HepG2 (cell line): ENCODE results near the gene SQOR. TPM values are rescaled to one million over a fixed set of nuclear protein-coding genes. Genes with fewer than 3 reads are reported as not detected.

ENCODE experiments used
- ATAC-seq: fragments of 200-7000 bp; cut with Tn5 transposase; 3 replicates; pipeline ENCODE4 v1.9.1; 2020; ENCODE audit warnings: mild to moderate bottlenecking, moderate library complexity
- BruUV-seq: library from RNA; stranded (reverse); fragments of 400-500 nt; replicated peaks from 2 replicates; lab custom pipeline; 2021; lab: Mats Ljungman, UMichigan
- CTCF ChIA-PET: fragments of 300-600 bp; formaldehyde crosslinking; extraction: SDS; loops from one replicate; lab custom pipeline; 2021; ENCODE audit warnings: low total read pairs, inconsistent platforms, low intra/inter-chr PET ratio; lab: Yijun Ruan, JAX
- POLR2A ChIA-PET: fragments of 350-600 bp; sonication (Branson Sonifier 250); formaldehyde crosslinking; loops from one replicate; lab custom pipeline; 2020; ENCODE audit warnings: antibody characterized with exemption, inconsistent platforms; lab: Yijun Ruan, JAX
- DNase-seq: peaks from one replicate; pipeline ENCODE4 v3.0.0-alpha.2; 2015; ENCODE audit warnings: low spot score
- FAIRE-seq: peaks from 3 replicates; lab custom pipeline; 2011; peaks lifted over from hg19 to GRCh38; lab: Jason Lieb, UNC
- H2AFZ ChIP-seq: one replicate; pipeline ENCODE4 v1.6.1; 2011; ENCODE audit warnings: low read length, inconsistent platforms
- H3K27ac ChIP-seq: fragments of 300-600 bp; 3 replicates; pipeline ENCODE4 v1.8.0; 2011; ENCODE audit warnings: mixed run types, mild to moderate bottlenecking, mixed read lengths, low read length, inconsistent platforms; ENCODE audit not compliant: insufficient read depth; ENCODE audit errors: extremely low read length
- H3K27me3 ChIP-seq, 2 experiments: fragments of 200-600 bp in 1 of 2; 2 replicates in 1 of 2; 3 replicates in 1 of 2; pipeline versions ENCODE4 v1.6.0 to v1.8.0; 2011; ENCODE audit warnings: low read length in 2 of 2, mild to moderate bottlenecking in 2 of 2, moderate library complexity in 2 of 2, inconsistent platforms in 1 of 2; ENCODE audit not compliant: insufficient read depth in 2 of 2, control insufficient read depth in 1 of 2
- H3K36me3 ChIP-seq, 2 experiments: fragments of 200-600 bp in 1 of 2; replicated peaks in 1 of 2; 2 replicates in 1 of 2; 3 replicates in 1 of 2; pipeline versions ENCODE4 v1.5.1 to v1.8.0; 2011; ENCODE audit warnings: low read length in 2 of 2, inconsistent platforms in 1 of 2; ENCODE audit not compliant: insufficient read depth in 2 of 2, control insufficient read depth in 1 of 2
- H3K4me1 ChIP-seq: 2 replicates; pipeline ENCODE4 v1.5.1; 2012; ENCODE audit warnings: low read length, inconsistent platforms; ENCODE audit not compliant: insufficient read depth
- H3K4me2 ChIP-seq: 2 replicates; pipeline ENCODE4 v1.6.0; 2011; ENCODE audit warnings: low read depth, low read length, inconsistent platforms
- H3K4me3 ChIP-seq, 3 experiments: fragments of 200-600 bp in 1 of 3; sonication (generic), shearing (Covaris generic) in 1 of 3; replicated peaks in 1 of 3; 2 replicates each; pipeline ENCODE4 v1.5.1; 2011 to 2016; ENCODE audit warnings: low read length in 3 of 3, inconsistent platforms in 2 of 3, low read depth in 2 of 3, mild to moderate bottlenecking in 2 of 3, control low read depth in 1 of 3, mixed read lengths in 1 of 3; ENCODE audit not compliant: insufficient read depth in 1 of 3
- H3K79me2 ChIP-seq: one replicate; pipeline ENCODE4 v1.6.1; 2011; ENCODE audit warnings: low read length, inconsistent platforms; ENCODE audit not compliant: insufficient read depth
- H3K9ac ChIP-seq: 2 replicates; pipeline ENCODE4 v1.6.0; 2011; ENCODE audit warnings: mild to moderate bottlenecking, low read depth, low read length, inconsistent platforms; ENCODE audit not compliant: insufficient read depth
- H3K9me3 ChIP-seq: 2 replicates; pipeline ENCODE4 v1.5.1; 2012; ENCODE audit warnings: mild to moderate bottlenecking, low read length
- H4K20me1 ChIP-seq: 2 replicates; pipeline ENCODE4 v1.6.0; 2011; ENCODE audit warnings: inconsistent platforms, mild to moderate bottlenecking, low read length, moderate library complexity; ENCODE audit not compliant: insufficient read depth
- CEBPB ChIP-seq: IDR thresholded peaks from 2 replicates; pipeline ENCODE4 v1.6.1; 2011; ENCODE audit warnings: low read depth, low read length, improper control_type of control experiment, borderline replicate concordance
- CEBPG ChIP-seq: IDR thresholded peaks from 2 replicates; pipeline ENCODE4 v1.6.1; 2016
- FOXK2 ChIP-seq: fragments of 450-650 bp; IDR thresholded peaks from 2 replicates; pipeline ENCODE4 v1.6.1; 2016
- MZF1 ChIP-seq: sonication (generic); formaldehyde crosslinking; IDR thresholded peaks from 2 replicates; pipeline ENCODE4 v1.8.1; 2023; ENCODE audit warnings: mild to moderate bottlenecking, missing genetic modification reagents, borderline replicate concordance
- PRPF4 ChIP-seq: fragments of 200-400 bp; formaldehyde crosslinking; IDR thresholded peaks from 2 replicates; pipeline ENCODE4 v1.6.1; 2016; ENCODE audit warnings: low read length, low read depth; ENCODE audit not compliant: poor library complexity, severe bottlenecking
- WGBS: methylation state at CpG from one replicate; pipeline ENCODE4 v1.1.6; 2017; ENCODE audit warnings: low lambda C conversion rate; 5-methylcytosine and 5-hydroxymethylcytosine counted together
- in situ Hi-C: cut with HindIII; loops from 2 replicates; pipeline ENCODE4 v1.10.0; 2017; ENCODE audit warnings: low pct_unique_long_range_greater_than_20kb; ENCODE audit not compliant: extremely low pct_ligation_motif_present
- intact Hi-C: fragments of 100-400 bp; cut with micrococcal nuclease; formaldehyde crosslinking; loops from one replicate; pipeline ENCODE4 v1.10.0; 2022; ENCODE audit not compliant: unreplicated experiment
- polyA plus RNA-seq, 8 experiments: library from polyadenylated mRNA; depleted of rRNA in 3 of 8; stranded (reverse) in 7 of 8; unstranded in 1 of 8; fragments of >200 nt; fragmentation: Illumina TruSeq in 4 of 8; extraction: Trizol in 4 of 8; gene quantifications; 2 replicates each; pipeline versions ENCODE4 v1.2.1 to v1.2.3, GENCODE V29; 2011 to 2016; ENCODE audit warnings: low read depth in 4 of 8, missing spikeins in 1 of 8, mixed read lengths in 1 of 8; ENCODE audit not compliant: insufficient read depth in 1 of 8
- total RNA-seq, 5 experiments: library from RNA; depleted of rRNA; stranded (reverse); fragments of >200 nt; fragmentation: Illumina TruSeq; extraction: Trizol; gene quantifications; 2 replicates each; pipeline ENCODE4 v1.2.3, GENCODE V29; 2016; ENCODE audit warnings: low read depth in 1 of 5
- TF ChIP-seq, protein P1 (sequence below): IDR thresholded peaks from 2 replicates; pipeline ENCODE4 v1.6.1; 2016; ENCODE audit warnings: missing genetic modification reagents, missing compliant biosample characterization
- TF ChIP-seq, protein P2 (sequence below): sonication (generic); formaldehyde crosslinking; IDR thresholded peaks from 2 replicates; pipeline ENCODE4 v1.8.1; 2022; ENCODE audit warnings: mild to moderate bottlenecking, missing genetic modification reagents

The SQOR gene
- total and polyA plus RNA-seq, 2 of the 13 experiments (the other 11 are each of a cell fraction or from before 2014, with no cell fraction given): 19.3 to 19.4 TPM

DNA sequence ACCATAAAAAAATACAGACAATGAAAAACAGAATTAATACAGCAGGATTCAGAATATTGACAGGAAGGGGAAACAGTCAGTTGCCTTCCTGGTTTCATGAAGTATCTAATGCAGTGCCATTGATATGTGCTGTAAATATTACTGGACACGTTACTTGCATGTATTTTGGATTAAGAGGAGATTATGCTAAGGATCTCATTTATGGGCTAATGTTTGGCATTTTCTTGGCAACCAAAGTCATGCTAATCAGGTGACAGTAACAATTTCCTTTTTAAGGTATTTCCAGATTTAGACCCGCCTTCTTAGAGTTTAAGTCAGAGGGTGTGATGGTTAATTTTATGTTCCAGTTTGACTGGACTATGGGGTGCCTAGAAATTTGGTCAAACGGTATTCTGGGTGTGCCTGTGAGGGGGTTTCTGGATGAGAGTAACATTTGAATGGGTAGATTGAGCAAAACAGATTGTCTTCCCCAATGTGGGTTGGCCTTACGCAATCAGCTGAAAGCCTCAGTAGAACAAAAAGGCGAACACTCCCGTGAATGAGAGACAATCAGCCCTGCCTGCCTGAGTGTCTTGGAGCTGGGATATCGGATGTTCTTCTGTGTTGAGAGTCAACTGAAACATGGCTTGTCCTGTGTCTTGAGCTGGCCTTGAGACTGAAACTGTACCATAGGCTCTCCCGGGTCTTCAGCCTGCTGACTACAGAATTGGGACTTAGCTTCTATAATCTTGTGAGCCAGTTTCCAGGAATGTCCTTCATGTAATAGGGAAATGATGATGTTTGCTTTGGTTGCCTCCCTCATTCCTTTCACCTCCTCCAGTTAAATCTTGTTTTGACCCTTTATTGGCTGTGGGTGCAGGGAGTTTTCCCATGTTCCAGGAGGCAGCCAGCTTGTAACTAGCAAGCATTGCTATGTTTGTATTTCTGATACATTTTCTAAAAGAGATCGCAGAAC lies 10.5 kb downstream of the SQOR start:
- FAIRE-seq (no peak), ATAC-seq (no peak), DNase-seq (no peak)
- TF ChIP-seq PRPF4 (no peak), CEBPB (peak; percentile 81), CEBPG (CRISPR knock-in tag) (peak; percentile 60)
- TF ChIP-seq, protein P1, sequence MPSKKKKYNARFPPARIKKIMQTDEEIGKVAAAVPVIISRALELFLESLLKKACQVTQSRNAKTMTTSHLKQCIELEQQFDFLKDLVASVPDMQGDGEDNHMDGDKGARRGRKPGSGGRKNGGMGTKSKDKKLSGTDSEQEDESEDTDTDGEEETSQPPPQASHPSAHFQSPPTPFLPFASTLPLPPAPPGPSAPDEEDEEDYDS (CRISPR knock-in tag): no peak
- WGBS: 88% methylated on average over 8 of the region's 9 CpGs
- POLR2A ChIA-PET: no interaction called here
- no peaks in the 10 kb centered on the region for H3K36me3 ChIP-seq
- no peaks in the 10 kb centered on the region for H4K20me1 ChIP-seq
- no peak overlapping the region for H2AFZ ChIP-seq
- no peaks in the 10 kb centered on the region for H3K27me3 ChIP-seq
- no peak overlapping the region for H3K4me2 ChIP-seq
- intact Hi-C loops: no loop called here
- H3K9ac ChIP-seq: no peak overlapping the region
- no TSS peak for BruUV-seq
- H3K79me2 ChIP-seq: no peaks in the 10 kb centered on the region
- H3K4me3 ChIP-seq: no peak overlapping the region
- peaks cover 63% of the 10 kb centered on the region for H3K4me1 ChIP-seq
- no peaks in the 10 kb centered on the region for H3K9me3 ChIP-seq
- H3K27ac ChIP-seq: no peak overlapping the region
- in situ Hi-C loops: no loop called here
- CTCF ChIA-PET: no interaction called here

DNA sequence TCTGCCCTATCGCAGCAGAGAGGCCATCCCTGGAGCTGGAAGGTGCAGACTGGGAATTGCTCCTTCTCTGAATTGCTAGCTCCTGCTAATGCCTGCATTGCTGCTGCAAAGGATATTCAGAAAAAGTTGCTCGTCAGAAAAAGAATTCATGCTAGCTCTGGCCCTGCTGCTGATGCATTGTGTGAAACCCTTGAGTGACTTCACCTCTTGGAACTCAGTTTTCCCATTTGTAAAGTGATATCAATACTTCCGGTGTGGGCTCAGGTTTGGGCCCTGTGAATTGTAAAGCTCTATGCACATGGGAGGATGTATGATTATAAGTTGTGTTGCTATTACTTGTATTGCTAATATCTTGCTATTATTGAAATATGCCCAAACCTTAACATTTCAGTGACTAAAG lies 11.4 kb downstream of the SQOR start:
- TF ChIP-seq MZF1 (no peak), FOXK2 (no peak)
- TF ChIP-seq, protein P2, sequence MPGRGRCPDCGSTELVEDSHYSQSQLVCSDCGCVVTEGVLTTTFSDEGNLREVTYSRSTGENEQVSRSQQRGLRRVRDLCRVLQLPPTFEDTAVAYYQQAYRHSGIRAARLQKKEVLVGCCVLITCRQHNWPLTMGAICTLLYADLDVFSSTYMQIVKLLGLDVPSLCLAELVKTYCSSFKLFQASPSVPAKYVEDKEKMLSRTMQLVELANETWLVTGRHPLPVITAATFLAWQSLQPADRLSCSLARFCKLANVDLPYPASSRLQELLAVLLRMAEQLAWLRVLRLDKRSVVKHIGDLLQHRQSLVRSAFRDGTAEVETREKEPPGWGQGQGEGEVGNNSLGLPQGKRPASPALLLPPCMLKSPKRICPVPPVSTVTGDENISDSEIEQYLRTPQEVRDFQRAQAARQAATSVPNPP: no peak
- Histone ChIP-seq H3K4me3 (no peak overlapping the region), H3K79me2 (no peaks in the 10 kb centered on the region), H3K4me2 (no peak overlapping the region), H3K27ac (no peak overlapping the region), H3K36me3 (no peaks in the 10 kb centered on the region), H3K9ac (no peak overlapping the region), H3K4me1 (peaks cover 53% of the 10 kb centered on the region), H4K20me1 (no peaks in the 10 kb centered on the region), H3K27me3 (no peaks in the 10 kb centered on the region), H3K9me3 (no peaks in the 10 kb centered on the region), H2AFZ (no peak overlapping the region)
- ChIA-PET POLR2A (no interaction called here), CTCF (no interaction called here)
- no peak for FAIRE-seq
- intact Hi-C loops: no loop called here
- no peak for ATAC-seq
- 98% methylated on average over 3 of the region's 3 CpGs for WGBS
- DNase-seq: no peak
- no TSS peak for BruUV-seq
- in situ Hi-C loops: no loop called here
